ENCODE results near the gene TSSK2.

Gene TSSK2

DNA sequence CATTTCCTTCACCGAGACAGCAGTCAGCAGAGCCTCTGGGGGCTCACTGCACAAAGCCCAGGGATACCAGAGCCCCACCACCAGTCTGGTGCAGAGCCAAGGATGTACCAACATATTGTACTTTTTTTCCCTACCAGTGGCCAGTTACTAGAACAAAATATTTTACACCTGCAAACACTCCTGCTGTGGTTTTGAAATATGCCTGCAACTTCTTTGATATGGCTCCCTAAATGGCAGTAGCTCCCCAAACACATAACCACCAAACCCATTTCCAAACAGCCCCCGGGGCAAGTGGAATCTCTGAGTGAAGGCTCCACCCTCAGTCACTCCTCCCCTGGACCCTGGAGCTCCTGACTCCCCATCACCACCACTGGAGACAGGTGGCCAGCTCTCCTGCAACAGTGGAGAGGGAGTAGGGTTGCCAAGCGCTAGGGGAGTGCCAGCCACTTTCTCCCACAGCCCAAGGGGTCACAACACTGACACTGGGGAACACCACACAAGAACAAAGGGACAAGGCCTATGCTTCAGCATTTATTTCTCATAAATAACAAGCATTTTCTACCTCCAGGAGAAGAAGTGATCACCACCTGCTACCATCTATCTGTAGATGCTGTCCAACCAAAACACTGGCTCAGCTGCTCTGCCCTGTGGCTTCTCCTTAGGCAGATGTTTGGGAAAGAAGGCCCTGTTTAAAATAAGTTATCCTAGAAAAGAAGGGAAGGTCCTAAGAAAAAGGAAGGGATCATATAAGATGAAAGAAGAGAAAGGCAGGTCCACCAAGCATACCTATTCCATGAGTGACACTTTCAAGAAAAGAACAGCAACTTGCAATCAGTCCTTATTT, 24.0 kb upstream of the TSSK2 start:
- DNase-seq (ENCODE audit: low read depth, low spot score), result no peak
- H3K9me3 ChIP-seq (ENCODE audit: control insufficient read depth, insufficient read depth, low read length), result no peaks in the 10 kb centered on the region
- H3K27me3 ChIP-seq (ENCODE audit: control insufficient read depth, insufficient read depth, low read length), result no peaks in the 10 kb centered on the region
- H3K36me3 ChIP-seq (ENCODE audit: control insufficient read depth, insufficient read depth, low read length), result no peaks in the 10 kb centered on the region
- no CpG with 5 or more reads among the region's 3 CpGs for WGBS (ENCODE audit: insufficient coverage, insufficient read length)
- H3K4me1 ChIP-seq (ENCODE audit: control insufficient read depth, insufficient read depth, low read length), result no peaks in the 10 kb centered on the region; the same call in 1 of the 2 replicates
- H3K27ac ChIP-seq (ENCODE audit: low read length), result no peak overlapping the region
- no peak overlapping the region for H3K4me3 ChIP-seq (ENCODE audit: low read length)

DNA sequence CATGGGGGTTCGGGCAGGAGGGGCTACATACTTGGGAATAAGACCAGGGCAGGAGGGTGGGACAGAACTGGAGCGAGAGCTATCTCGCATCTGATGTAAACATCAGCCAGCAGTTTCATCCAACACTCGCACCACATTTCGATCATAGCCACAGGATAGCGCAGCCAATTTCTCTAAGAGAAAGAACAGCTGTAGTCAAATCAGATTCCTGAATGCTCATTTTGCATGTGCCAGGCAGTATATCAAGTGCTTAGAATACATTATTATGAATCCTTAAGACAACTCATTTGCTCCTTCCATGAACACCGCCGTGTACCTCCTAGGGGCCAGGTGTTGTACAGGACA, 23.4 kb upstream of the TSSK2 start:
- no peaks in the 10 kb centered on the region for H3K36me3 ChIP-seq (ENCODE audit: control insufficient read depth, insufficient read depth, low read length)
- H3K27me3 ChIP-seq (ENCODE audit: control insufficient read depth, insufficient read depth, low read length), result no peaks in the 10 kb centered on the region
- WGBS (ENCODE audit: insufficient coverage, insufficient read length), result no CpG with 5 or more reads among the region's 8 CpGs
- no peak overlapping the region for H3K27ac ChIP-seq (ENCODE audit: low read length)
- no peaks in the 10 kb centered on the region; the same call in 1 of the 2 replicates for H3K4me1 ChIP-seq (ENCODE audit: control insufficient read depth, insufficient read depth, low read length)
- H3K9me3 ChIP-seq (ENCODE audit: control insufficient read depth, insufficient read depth, low read length), result no peaks in the 10 kb centered on the region
- H3K4me3 ChIP-seq (ENCODE audit: low read length), result no peak overlapping the region
- DNase-seq (ENCODE audit: low read depth, low spot score), result no peak

DNA sequence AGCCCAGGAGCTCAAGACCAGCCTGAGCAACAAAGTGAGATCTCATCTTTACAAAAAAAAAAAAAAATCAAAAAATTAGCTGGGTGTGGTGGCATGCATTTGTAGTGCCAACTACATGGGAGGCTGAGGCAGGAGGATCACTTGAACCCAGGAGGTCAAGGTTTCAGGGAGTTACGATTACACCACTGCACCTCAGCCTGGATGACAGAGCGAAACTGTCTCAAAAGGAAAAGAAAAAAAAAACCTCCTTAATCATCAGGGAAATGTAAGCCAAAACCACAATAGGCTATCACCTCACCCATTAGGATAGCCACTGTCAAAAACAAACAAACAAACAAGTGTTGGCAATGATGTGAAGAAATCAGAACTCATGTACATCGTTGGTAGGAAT, 22.3 kb upstream of the TSSK2 start:
- Histone ChIP-seq H3K4me3 (ENCODE audit: low read length) (no peak overlapping the region), H3K27ac (ENCODE audit: low read length) (no peak overlapping the region), H3K36me3 (ENCODE audit: control insufficient read depth, insufficient read depth, low read length) (no peaks in the 10 kb centered on the region), H3K27me3 (ENCODE audit: control insufficient read depth, insufficient read depth, low read length) (no peaks in the 10 kb centered on the region), H3K9me3 (ENCODE audit: control insufficient read depth, insufficient read depth, low read length) (no peaks in the 10 kb centered on the region), H3K4me1 (ENCODE audit: control insufficient read depth, insufficient read depth, low read length) (no peaks in the 10 kb centered on the region; the same call in 1 of the 2 replicates)
- WGBS (ENCODE audit: insufficient coverage, insufficient read length), result no CpG with 5 or more reads among the region's 3 CpGs
- DNase-seq (ENCODE audit: low read depth, low spot score), result no peak

DNA sequence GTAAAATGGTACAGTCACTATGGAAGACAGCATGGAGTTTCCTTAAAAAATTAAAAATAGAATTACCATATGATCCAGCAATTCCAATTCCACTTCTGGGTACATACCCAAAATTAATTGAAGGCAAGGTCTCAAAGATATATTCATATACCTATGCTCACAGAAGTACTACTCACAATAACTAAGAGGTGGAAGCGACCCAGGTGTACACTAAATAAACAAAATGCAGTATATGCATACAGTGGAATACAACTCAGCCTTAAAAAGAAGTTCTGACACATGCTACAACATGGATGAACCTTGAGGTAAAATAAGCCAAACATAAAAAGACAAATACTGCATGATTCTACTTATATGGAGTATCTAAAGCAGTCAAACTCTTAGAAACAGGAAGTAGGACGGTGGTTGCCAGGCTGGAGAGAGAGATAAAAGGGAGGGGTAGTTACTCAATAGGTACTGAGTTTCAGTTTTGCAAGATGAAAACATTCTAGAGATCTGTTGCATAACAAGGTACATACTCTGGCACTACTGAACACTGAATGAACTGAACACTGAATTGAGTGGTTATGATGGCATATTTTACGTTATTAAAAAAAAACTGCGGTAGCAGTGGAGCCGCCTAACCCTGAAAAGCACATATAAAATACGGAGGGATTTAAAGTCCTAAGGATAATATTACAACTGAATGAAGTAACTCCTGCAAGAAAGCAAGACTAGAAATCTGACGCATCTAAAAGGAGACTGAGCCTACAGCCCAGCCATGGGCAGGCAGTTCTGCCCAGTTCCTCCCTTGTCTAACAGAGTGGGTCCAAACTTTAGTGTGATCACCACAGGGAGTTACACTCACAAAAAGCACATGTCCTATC, 21.7 kb upstream of the TSSK2 start:
- H3K27ac ChIP-seq (ENCODE audit: low read length), result no peak overlapping the region
- no peak for DNase-seq (ENCODE audit: low read depth, low spot score)
- H3K36me3 ChIP-seq (ENCODE audit: control insufficient read depth, insufficient read depth, low read length), result no peaks in the 10 kb centered on the region
- no peaks in the 10 kb centered on the region; the same call in 1 of the 2 replicates for H3K4me1 ChIP-seq (ENCODE audit: control insufficient read depth, insufficient read depth, low read length)
- no peaks in the 10 kb centered on the region for H3K27me3 ChIP-seq (ENCODE audit: control insufficient read depth, insufficient read depth, low read length)
- WGBS (ENCODE audit: insufficient coverage, insufficient read length), result no CpG with 5 or more reads among the region's 7 CpGs
- H3K4me3 ChIP-seq (ENCODE audit: low read length), result no peak overlapping the region
- H3K9me3 ChIP-seq (ENCODE audit: control insufficient read depth, insufficient read depth, low read length), result no peaks in the 10 kb centered on the region

DNA sequence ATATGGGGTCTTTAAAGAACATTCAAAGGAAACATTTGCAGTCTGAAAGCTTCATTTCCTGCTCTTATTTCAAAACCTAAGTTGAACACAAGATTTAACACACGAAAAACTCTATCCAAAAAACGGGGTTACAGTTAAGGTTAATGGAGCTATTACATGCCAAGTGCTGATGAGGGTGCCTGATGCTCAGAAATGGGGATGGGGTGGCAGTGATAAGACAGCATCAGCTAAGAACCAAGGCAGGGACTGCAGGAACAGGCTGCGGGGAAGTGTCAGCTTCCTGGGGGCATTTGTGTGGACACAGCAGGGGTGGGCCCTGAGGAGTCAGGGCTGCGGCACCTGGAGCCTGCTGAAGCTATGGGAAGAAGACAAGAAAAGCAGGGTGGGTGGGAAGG, 21.0 kb upstream of the TSSK2 start:
- Histone ChIP-seq H3K4me1 (ENCODE audit: control insufficient read depth, insufficient read depth, low read length) (no peaks in the 10 kb centered on the region; the same call in 1 of the 2 replicates), H3K4me3 (ENCODE audit: low read length) (no peak overlapping the region), H3K9me3 (ENCODE audit: control insufficient read depth, insufficient read depth, low read length) (no peaks in the 10 kb centered on the region), H3K27ac (ENCODE audit: low read length) (no peak overlapping the region), H3K27me3 (ENCODE audit: control insufficient read depth, insufficient read depth, low read length) (no peaks in the 10 kb centered on the region), H3K36me3 (ENCODE audit: control insufficient read depth, insufficient read depth, low read length) (no peaks in the 10 kb centered on the region)
- no CpG with 5 or more reads among the region's 4 CpGs for WGBS (ENCODE audit: insufficient coverage, insufficient read length)
- DNase-seq (ENCODE audit: low read depth, low spot score), result no peak

DNA sequence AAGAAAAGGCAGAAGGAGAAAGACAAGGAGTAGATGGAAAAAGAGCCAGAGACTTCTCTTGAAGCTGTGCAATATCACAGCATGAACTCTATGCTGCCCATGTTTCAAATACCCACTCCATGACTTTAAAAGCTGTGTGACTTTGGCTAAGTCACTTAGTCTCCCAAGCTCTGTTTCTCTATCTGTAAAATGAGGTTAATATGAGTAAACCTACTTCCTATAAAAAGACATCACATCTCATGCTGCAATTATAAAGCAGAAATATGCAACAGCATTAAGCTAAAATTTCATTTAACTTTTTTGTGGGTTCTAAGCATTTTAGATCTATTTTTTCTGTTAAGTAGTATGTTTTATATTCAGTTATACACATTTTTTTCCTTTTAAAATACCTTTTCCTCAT, 20.5 kb upstream of the TSSK2 start:
- H3K27me3 ChIP-seq (ENCODE audit: control insufficient read depth, insufficient read depth, low read length), result no peaks in the 10 kb centered on the region
- no peaks in the 10 kb centered on the region; the same call in 1 of the 2 replicates for H3K4me1 ChIP-seq (ENCODE audit: control insufficient read depth, insufficient read depth, low read length)
- H3K9me3 ChIP-seq (ENCODE audit: control insufficient read depth, insufficient read depth, low read length), result no peaks in the 10 kb centered on the region
- no peak overlapping the region for H3K27ac ChIP-seq (ENCODE audit: low read length)
- no peak for DNase-seq (ENCODE audit: low read depth, low spot score)
- H3K36me3 ChIP-seq (ENCODE audit: control insufficient read depth, insufficient read depth, low read length), result no peaks in the 10 kb centered on the region
- no peak overlapping the region for H3K4me3 ChIP-seq (ENCODE audit: low read length)

DNA sequence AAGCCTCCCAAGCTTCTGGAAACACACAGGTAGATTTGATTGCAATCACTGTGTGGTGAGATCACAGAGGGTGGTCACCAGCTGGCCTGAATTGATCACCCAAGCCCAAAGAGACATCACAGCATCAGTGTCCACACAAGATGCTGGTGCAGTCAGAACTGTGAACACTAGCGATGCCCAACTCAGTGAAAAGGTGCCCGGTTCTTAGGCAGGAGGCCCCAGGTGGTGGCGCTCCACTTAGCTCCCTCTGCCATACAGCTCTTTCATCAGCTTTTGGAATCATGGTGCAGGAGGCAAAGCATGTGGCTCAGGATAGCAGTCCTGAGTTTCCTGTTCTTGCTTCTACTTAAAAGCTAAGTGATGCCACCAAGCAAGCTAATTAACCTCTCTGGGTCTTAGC, 20.0 kb upstream of the TSSK2 start:
- Histone ChIP-seq H3K4me3 (ENCODE audit: low read length) (no peak overlapping the region), H3K4me1 (ENCODE audit: control insufficient read depth, insufficient read depth, low read length) (no peaks in the 10 kb centered on the region), H3K27me3 (ENCODE audit: control insufficient read depth, insufficient read depth, low read length) (no peaks in the 10 kb centered on the region), H3K27ac (ENCODE audit: low read length) (no peak overlapping the region), H3K36me3 (ENCODE audit: control insufficient read depth, insufficient read depth, low read length) (no peaks in the 10 kb centered on the region), H3K9me3 (ENCODE audit: control insufficient read depth, insufficient read depth, low read length) (no peaks in the 10 kb centered on the region)
- no peak for DNase-seq (ENCODE audit: low read depth, low spot score)
- WGBS (ENCODE audit: insufficient coverage, insufficient read length), result no CpG with 5 or more reads among the region's 3 CpGs

DNA sequence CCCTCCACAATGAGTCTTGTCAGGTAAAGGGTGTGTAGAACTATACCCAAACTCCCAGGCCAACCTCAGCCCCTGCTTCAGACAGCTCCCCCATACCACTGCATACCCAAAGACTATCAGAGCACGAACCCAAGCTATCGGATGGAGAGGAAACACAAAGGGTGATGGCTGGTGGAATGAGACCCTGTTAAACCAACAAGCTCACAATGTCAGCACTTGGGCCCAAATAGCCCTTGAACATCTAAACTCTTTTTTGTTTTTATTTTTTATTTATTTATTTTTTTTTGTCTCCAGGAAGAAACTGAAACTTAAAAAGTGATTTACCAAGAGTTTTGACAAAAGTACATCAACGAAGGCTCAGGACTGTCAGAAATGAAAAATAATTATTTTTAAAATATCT, 19.5 kb upstream of the TSSK2 start:
- DNase-seq (ENCODE audit: low read depth, low spot score), result no peak
- no CpG with 5 or more reads among the region's 3 CpGs for WGBS (ENCODE audit: insufficient coverage, insufficient read length)
- no peak overlapping the region for H3K27ac ChIP-seq (ENCODE audit: low read length)
- H3K27me3 ChIP-seq (ENCODE audit: control insufficient read depth, insufficient read depth, low read length), result no peaks in the 10 kb centered on the region
- no peak overlapping the region for H3K4me3 ChIP-seq (ENCODE audit: low read length)
- no peaks in the 10 kb centered on the region for H3K4me1 ChIP-seq (ENCODE audit: control insufficient read depth, insufficient read depth, low read length)
- no peaks in the 10 kb centered on the region for H3K9me3 ChIP-seq (ENCODE audit: control insufficient read depth, insufficient read depth, low read length)
- H3K36me3 ChIP-seq (ENCODE audit: control insufficient read depth, insufficient read depth, low read length), result no peaks in the 10 kb centered on the region

DNA sequence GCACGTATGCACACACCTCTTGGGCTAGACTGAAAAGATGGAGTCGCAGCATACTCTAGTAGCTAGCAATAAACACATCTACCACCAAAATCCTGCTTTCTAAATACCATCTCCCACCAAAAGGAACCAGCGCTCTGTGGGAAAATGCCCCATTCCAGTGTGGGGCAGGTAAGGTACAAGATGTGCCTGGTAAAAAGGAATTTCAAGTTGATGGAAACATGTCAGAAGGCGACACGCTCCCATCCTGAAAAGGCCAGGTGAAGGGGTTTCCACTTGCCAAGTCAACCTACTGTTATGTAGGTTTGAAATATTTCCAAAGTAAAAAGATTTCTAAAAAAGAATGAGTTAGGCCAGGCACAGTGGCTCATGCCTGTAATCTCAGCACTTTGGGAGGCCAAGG, 17.7 kb upstream of the TSSK2 start:
- Histone ChIP-seq H3K36me3 (ENCODE audit: control insufficient read depth, insufficient read depth, low read length) (no peaks in the 10 kb centered on the region), H3K27me3 (ENCODE audit: control insufficient read depth, insufficient read depth, low read length) (no peaks in the 10 kb centered on the region), H3K27ac (ENCODE audit: low read length) (no peak overlapping the region), H3K4me3 (ENCODE audit: low read length) (no peak overlapping the region), H3K4me1 (ENCODE audit: control insufficient read depth, insufficient read depth, low read length) (no peaks in the 10 kb centered on the region), H3K9me3 (ENCODE audit: control insufficient read depth, insufficient read depth, low read length) (no peaks in the 10 kb centered on the region)
- no CpG with 5 or more reads among the region's 5 CpGs for WGBS (ENCODE audit: insufficient coverage, insufficient read length)
- DNase-seq (ENCODE audit: low read depth, low spot score), result no peak

DNA sequence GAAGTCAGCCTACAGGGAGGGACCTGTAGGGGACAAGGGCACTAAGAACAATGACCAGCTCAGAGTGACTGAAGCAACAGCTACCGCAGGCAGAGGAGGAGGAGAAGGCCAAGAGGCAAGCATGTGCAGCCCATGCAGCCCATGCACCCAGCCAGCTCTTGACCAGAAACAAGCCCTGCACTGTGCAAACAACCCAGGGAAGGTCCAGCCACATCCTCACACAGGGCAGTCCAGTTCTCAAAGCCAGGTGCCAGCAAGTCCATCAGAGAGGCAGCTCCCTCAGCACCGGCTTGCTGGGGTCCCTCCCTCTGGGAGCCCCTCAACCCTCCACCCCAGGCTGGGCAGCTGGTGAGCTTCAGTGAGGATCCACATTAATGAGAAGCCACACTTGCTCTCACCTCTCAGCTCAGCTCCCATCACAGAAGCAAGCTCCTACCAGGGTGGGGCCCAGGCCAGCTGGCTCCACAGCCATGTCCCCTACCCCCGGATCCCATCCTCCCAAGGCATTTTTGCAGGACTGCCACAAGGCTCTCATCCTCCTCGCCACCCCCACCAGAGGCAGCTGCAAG, 16.0 kb upstream of the TSSK2 start:
- no peak overlapping the region for H3K4me3 ChIP-seq (ENCODE audit: low read length)
- H3K27ac ChIP-seq (ENCODE audit: low read length), result no peak overlapping the region
- no peak for DNase-seq (ENCODE audit: low read depth, low spot score)
- H3K4me1 ChIP-seq (ENCODE audit: control insufficient read depth, insufficient read depth, low read length), result no peaks in the 10 kb centered on the region
- H3K27me3 ChIP-seq (ENCODE audit: control insufficient read depth, insufficient read depth, low read length), result no peaks in the 10 kb centered on the region
- no CpG with 5 or more reads among the region's 4 CpGs for WGBS (ENCODE audit: insufficient coverage, insufficient read length)
- H3K9me3 ChIP-seq (ENCODE audit: control insufficient read depth, insufficient read depth, low read length), result no peaks in the 10 kb centered on the region
- no peaks in the 10 kb centered on the region for H3K36me3 ChIP-seq (ENCODE audit: control insufficient read depth, insufficient read depth, low read length)

Measured in iPS DF 6.9 (cell line).